ENCODE measurements around the gene MYO15A. TPM values are rescaled to one million over a fixed set of nuclear protein-coding genes. Genes with fewer than 3 reads are reported as not detected.
A peak's percentile ranks its signal among the peaks of the same experiment; 100 is the strongest.

The MYO15A gene
- total RNA-seq, 1 experiment from 2014 or later = 0.26 TPM

- intact Hi-C loops (cut with micrococcal nuclease) = no loop called here
- H4K20me1 ChIP-seq (ENCODE audit: low read length) = peaks cover 61% of the 10 kb centered on the region
Observed at GRCh38 chr17:18187226-18187625, 78.7 kb downstream of the MYO15A start.

GRCh38 chr17:18187821-18188761, 79.5 kb downstream of the MYO15A start:
- no TSS peak for BruUV-seq (replicated peaks)
- ChIA-PET CTCF (no interaction called here), POLR2A (ENCODE audit: unreplicated experiment) (no interaction called here)
- Histone ChIP-seq H3K4me2 (ENCODE audit: low read length) (peak overlapping the region; percentile 94), H4K20me1 (ENCODE audit: low read length) (peaks cover 61% of the 10 kb centered on the region), H3K9me2 (replicated peaks; ENCODE audit: low read length) (no peaks in the 10 kb centered on the region), H3K9ac (ENCODE audit: low read length) (peak overlapping the region; percentile 95), H3K9me3 (ENCODE audit: low read length) (no peaks in the 10 kb centered on the region), H3K36me3 (ENCODE audit: low read depth, low read length) (peaks cover 27% of the 10 kb centered on the region), H3K79me2 (ENCODE audit: low read length) (peaks cover 94% of the 10 kb centered on the region), H3K4me1 (ENCODE audit: insufficient read depth, low read length) (peaks cover 34% of the 10 kb centered on the region), H3K4me3 (ENCODE audit: low read length) (peak overlapping the region; percentile 95), H3F3A (ENCODE audit: low read length, unreplicated experiment) (no peaks in the 10 kb centered on the region), H2AFZ (ENCODE audit: low read length) (no peak overlapping the region), H3K27ac (ENCODE audit: low read length) (peak overlapping the region; percentile 43), H3K27me3 (ENCODE audit: low read length) (no peaks in the 10 kb centered on the region)
- intact Hi-C loops (cut with micrococcal nuclease) = no loop called here
- ATAC-seq = 0 out of 2 replicates have a peak, but pooled peaks have one; percentile 9
- TF ChIP-seq EZH2phosphoT487 (IDR thresholded peaks at IDR 0.05; ENCODE audit: borderline replicate concordance, low read length) = no peak
- no peak for TF ChIP-seq EZH2 (IDR thresholded peaks at IDR 0.05; ENCODE audit: low read length, unreplicated experiment)
- TF ChIP-seq, protein P1, sequence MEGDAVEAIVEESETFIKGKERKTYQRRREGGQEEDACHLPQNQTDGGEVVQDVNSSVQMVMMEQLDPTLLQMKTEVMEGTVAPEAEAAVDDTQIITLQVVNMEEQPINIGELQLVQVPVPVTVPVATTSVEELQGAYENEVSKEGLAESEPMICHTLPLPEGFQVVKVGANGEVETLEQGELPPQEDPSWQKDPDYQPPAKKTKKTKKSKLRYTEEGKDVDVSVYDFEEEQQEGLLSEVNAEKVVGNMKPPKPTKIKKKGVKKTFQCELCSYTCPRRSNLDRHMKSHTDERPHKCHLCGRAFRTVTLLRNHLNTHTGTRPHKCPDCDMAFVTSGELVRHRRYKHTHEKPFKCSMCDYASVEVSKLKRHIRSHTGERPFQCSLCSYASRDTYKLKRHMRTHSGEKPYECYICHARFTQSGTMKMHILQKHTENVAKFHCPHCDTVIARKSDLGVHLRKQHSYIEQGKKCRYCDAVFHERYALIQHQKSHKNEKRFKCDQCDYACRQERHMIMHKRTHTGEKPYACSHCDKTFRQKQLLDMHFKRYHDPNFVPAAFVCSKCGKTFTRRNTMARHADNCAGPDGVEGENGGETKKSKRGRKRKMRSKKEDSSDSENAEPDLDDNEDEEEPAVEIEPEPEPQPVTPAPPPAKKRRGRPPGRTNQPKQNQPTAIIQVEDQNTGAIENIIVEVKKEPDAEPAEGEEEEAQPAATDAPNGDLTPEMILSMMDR (conservative IDR thresholded peaks at IDR 0.05; ENCODE audit: low read depth, low read length) = no peak
- peak; percentile 35 for DNase-seq

More at GRCh38 chr17:18187226-18187625, 78.7 kb downstream of the MYO15A start:
- Histone ChIP-seq H3K4me3 (ENCODE audit: low read length) (peak overlapping the region; percentile 95), H3K9me2 (replicated peaks; ENCODE audit: low read length) (no peaks in the 10 kb centered on the region), H3K4me1 (ENCODE audit: insufficient read depth, low read length) (peaks cover 39% of the 10 kb centered on the region), H3F3A (ENCODE audit: low read length, unreplicated experiment) (no peaks in the 10 kb centered on the region), H3K4me2 (ENCODE audit: low read length) (peak overlapping the region; percentile 94), H3K36me3 (ENCODE audit: low read depth, low read length) (peaks cover 23% of the 10 kb centered on the region), H3K9ac (ENCODE audit: low read length) (peak overlapping the region; percentile 95; the same call in 1 of the 2 replicates), H3K27ac (ENCODE audit: low read length) (peak overlapping the region; percentile 43), H3K79me2 (ENCODE audit: low read length) (peaks cover 87% of the 10 kb centered on the region), H2AFZ (ENCODE audit: low read length) (no peak overlapping the region), H3K27me3 (ENCODE audit: low read length) (no peaks in the 10 kb centered on the region), H3K9me3 (ENCODE audit: low read length) (no peaks in the 10 kb centered on the region)
- no peak for ATAC-seq
- ChIA-PET CTCF (no interaction called here), POLR2A (ENCODE audit: unreplicated experiment) (no interaction called here)
- BruUV-seq (replicated peaks) = no TSS peak
- TF ChIP-seq, protein P1 (conservative IDR thresholded peaks at IDR 0.05; ENCODE audit: low read depth, low read length) = no peak
- TF ChIP-seq EZH2 (IDR thresholded peaks at IDR 0.05; ENCODE audit: low read length, unreplicated experiment) = no peak
- TF ChIP-seq EZH2phosphoT487 (IDR thresholded peaks at IDR 0.05; ENCODE audit: borderline replicate concordance, low read length) = no peak
- DNase-seq = peak; percentile 26

Measured in PC-3 (cell line).